NCI-H524 (cell line): ENCODE data around the gene TLE7.

Source experiments
- DNase-seq, 2 experiments: peaks; one replicate each; lab custom pipeline; 2025; lab: John Stamatoyannopoulos, UW

The TLE7 gene

DNA sequence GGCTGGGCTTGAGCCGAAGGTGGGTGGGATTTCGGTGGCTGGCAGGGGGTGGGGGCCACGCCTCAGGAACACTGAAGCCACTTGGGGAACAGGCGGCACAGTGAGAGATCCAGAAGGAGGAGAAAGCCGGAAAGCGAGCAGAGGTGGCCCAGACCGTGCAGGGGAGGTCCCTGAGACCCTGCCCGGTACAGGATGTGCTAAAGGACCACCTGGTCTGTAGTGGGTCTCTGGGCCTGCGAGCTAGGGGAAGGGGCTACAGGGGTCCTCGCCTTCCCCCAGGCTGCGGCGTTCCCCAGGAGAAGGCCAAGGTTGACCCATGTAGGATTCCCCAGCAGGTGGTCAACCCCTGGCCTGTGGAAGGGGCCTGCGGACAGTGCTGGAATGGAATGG is at the start of gene TLE7:
TLE7 (minus strand) TSS at position 4 of the 390 bp plus-strand sequence. CDS start 8,730 bp downstream, outside the sequence.
- DNase-seq: no peak

- DNase-seq: no peak
Measured at GRCh38 chr16:71491054-71491453, 49.2 kb upstream of the TLE7 start.

DNA sequence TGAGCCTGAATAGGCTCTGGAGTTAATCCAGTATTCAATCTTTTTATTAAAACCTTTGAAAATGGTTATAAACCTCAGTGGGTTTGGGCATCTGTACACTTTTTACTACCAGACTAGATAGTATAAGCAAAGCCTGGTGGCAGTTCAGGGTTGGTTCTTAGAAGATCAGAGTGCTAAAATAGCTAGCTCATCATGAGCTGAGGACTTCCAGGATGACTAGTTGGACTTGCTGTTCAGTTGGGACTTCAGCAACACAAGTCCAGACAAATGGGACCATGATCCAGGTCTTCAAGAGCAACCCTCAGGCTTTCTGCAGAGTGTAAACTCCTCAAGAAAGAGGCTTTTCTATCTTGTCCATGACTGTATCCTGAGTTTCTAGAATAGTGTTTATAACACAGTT is 48.5 kb upstream of the TLE7 start:
- no peak for DNase-seq

- no peak for DNase-seq
Measured at GRCh38 chr16:71489122-71489521, 47.3 kb upstream of the TLE7 start, which contains the start of gene ZNF19. Gene ZNF19 (minus strand): TSS chr16:71489324. CDS start chr16:71482114, 7,210 bp downstream.

GRCh38 chr16:71484006-71484893 is 42.4 kb upstream of the TLE7 start:
- DNase-seq: peak; percentile 77 to 92

DNA sequence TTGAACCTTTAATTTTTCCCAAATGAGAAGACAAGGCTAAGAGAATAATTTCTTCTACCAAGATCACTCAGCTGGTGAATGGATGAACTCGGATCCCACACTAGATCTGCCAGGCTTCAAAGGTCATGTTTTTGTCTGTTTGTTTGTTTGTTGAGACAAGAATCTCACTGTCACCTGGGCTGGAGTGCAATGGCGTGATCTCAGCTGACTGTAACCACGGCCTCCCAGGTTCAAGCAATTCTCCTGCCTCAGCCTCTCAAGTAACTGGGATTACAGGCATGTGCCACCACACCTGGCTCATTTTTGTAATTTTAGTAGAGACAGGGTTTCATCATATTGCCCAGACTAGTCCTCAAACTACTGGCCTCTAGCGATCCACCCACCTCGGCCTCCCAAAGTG is 40.7 kb upstream of the TLE7 start:
- no peak for DNase-seq

- no peak for DNase-seq
Measured at GRCh38 chr16:71480956-71481355, 39.1 kb upstream of the TLE7 start.

GRCh38 chr16:71479420-71479819 is 37.6 kb upstream of the TLE7 start:
- DNase-seq: peak in 1 of 2 experiments; percentile 62

DNA sequence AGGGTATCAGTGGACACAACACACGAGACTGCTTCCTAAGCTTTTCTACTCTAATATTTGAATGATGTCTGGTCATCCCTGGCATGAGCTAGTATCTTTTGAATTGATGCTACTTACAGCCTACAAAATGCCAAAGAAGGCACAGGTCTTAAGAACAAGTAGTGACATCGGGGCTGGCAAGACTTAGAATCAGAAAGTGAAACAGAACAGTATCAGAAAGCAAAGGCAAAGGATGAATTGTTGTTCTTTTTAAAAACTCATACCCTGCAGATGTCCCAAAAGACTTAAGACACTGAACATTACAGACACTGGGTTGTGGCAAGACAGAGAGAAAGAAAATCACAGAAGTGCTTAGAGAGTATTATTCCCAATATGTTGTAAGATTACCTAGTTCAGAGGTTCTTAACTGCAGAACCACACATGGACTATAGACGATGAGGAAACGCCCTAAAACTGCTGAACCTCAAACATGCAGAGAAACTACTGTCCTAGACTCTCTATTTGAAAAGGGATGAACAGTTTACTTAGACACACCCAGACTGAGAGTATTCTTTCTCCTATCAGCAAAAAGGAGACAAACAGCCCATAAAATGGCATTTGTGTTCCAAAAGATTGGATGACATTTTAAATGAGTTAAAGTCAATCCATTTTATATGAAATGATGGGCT is 34.7 kb upstream of the TLE7 start:
- DNase-seq: no peak

DNA sequence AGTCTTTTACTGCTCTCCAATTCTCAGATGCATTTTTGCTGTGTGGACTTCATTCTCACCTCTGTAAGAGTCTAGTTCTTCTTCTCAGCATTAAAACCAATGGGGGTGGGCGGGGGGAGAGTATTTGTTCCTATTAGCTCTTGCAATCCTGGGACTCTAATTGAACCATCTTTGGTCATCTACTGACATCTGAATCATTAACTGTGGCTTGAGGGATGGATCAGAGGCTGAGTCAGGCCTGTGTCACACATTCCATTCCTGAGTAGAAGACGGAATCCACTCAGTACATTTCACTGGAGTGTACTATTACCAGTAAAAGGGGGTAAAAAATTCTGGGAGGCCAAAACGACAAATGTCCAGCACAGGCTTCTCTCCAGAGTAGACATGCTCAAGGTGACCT is 33.0 kb upstream of the TLE7 start:
- DNase-seq: no peak

DNA sequence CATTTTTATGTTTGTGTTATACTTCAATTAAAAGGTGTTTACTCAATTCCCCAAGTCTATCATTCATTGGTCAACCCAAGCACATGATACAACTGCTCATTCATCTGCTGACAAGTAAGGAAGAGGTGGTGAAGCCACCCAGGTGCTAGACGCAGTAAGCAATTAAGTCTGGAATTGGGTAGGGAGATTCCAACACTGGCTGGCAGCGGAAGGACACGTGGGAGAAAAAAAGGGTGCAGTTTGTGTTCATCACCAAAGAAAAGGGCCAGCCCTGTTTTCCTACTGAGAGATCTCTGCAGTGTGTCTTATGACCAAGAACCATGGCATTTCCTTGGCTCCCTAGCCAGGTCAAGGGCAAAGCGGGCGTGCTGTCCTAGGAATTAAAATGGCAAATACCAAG is 32.0 kb upstream of the TLE7 start:
- DNase-seq: no peak

- no peak for DNase-seq
Measured at GRCh38 chr16:71472931-71473330, 31.1 kb upstream of the TLE7 start.

DNA sequence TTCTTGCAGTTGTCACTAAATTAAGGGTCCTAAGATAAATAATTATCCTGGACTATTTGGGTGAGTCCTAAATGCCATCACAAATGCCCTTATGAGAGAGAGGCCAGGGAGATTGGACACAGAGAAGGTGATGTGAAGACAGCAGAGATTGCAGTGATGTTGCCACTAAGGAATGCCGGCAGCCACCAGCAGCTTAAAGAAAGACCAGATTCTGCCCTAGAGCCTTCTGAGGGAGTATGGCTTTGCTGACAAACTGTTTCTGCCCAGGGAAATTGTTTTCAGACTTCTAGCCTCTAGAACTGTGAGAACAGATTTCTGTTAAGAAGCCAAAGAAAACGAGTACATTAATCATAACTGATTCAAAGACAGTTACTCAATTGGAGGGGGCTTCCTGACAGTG is 30.2 kb upstream of the TLE7 start:
- DNase-seq: no peak

GRCh38 chr16:71467810-71468209 is 26.0 kb upstream of the TLE7 start:
- DNase-seq: no peak

DNA sequence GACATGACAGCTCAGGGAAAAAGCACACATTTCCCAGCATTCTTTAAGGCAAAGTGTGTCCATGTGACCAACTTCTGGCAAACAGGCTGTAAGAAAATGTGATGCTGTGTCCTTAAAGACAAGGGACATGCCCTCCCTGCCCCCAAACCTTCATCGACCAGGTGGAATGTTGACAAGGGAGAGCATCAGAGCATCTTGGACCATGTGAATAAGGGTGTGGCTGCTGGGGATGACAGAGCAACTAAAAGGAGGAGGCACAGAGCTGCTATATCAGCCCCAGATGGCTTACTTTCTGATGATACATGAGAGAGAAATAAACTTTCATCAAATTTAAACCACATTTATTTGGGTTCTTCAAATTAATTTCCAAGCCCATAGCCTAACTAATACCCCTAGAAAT is 22.4 kb upstream of the TLE7 start:
- DNase-seq: no peak

DNA sequence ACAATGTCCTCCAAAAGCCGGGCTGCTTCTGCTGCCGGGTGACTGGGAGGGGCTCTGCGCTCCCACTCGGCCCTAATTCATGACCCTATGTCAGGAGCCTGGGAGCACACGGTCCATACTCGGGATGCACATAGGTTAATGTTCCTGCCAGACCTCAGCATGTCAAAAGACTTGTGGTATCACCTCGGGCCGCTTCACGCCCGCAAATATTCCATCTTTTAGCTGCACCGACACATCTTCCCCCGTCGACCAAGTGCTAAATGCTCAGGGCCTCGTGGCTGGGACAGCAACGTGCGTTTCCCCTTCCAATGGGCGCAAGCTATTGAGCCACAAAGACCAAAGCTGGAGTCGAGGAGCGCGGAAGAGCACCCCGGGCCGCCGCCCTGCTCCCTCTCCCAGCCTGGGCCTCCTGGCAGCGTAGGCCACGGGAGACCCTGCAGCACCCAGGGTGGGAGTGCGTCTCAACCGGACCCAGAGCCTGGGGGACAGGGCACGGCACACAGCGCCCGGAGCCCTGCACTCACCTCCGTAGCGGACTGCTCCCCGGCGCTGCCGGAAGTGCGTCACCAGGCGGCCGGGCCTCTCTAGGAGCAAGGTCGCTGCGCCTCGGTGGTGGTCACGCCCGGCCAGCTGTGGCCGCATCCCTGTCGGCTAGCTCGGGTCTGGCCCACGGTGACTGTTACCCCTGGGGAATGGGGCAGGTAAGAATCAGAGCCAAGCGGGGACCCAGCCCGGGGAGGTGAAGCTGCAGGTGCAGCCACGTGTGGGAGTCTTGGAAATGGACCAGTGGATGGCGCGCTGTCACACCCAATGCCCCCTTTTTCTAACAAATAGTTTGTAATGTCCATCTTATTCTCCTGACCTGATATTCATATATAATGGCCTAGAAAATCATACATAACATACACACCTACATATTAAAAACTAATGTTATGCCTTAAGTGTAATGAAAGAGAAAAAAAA is 20.1 kb upstream of the TLE7 start, which contains the start of gene ZNF23:
ZNF23 (minus strand) TSS at position 562 of the 963 bp plus-strand sequence. CDS start 5,451 bp downstream, outside the sequence.
- peak; percentile 60 to 82 for DNase-seq

DNA sequence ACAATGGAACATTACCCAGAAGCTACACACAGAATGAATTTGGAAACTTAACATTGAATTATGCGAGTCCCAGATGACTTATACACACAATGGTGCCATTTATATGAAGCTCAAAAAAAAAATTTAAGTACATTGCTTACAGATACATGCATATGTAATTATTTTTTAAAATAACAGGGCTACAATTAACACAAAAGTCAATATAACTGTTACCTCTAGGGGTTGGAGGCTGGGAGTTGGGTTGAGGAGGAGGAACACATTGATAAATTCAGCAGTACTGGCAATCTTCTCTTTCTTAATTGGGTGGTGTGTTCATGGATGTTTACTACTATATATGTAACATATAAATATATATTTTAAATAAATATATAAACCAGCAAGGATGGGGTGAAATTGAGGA is 19.1 kb upstream of the TLE7 start:
- no peak for DNase-seq

DNA sequence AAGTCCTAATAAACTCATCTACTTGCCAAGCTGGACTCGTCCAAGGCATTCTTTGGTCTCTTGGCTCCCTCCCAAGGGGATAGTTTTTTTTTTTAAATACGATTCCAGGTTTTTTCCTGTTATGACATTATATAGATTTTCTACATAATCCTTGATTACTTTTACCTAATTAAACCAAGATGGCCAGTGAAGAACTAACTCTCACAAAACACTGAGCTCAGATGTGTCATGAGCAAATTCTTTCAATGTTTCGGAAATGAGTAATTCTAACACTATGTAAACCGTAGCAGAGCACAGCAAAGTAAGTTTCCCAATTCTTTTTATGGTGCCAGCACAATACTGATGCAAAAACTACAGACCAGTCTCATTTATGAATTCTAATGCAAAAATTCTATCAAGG is 18.4 kb upstream of the TLE7 start:
- no peak for DNase-seq

DNA sequence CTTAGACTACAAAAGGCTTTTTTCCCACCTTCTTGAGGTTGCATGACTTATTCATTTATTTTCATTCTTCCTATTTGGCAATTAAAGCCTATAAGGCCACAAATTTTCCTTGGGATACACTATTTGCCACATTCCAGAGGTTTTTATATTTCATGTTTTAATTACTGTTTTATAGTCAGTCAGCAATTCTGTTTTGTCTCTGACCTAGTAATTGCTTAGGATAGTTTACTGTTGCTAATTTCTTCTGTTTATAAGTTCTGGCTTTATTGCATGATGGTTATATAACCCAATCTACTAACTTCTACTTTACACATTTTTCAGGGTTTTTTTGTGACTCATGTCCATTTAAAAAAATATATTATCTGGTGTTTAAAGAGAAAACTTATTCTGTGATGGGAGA is 17.7 kb upstream of the TLE7 start:
- no peak for DNase-seq

DNA sequence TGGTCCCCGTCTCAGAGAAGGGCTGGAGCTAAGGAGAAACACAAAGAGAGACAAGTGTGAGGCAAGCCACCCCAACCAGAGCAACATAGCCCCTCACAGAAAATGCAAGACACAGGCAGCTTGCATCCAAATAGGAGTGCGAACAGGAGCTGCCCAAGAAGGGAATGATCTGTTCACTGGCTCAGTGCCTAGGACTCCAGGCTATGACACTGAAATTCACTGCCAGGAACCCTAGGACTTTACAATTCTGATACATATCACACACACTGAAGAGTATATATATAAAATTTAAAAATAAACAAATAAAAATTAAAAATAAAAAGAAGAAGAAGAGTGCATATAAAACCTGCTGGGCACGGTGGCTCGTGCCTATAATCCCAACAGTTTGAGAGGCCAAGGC is 14.9 kb upstream of the TLE7 start:
- no peak for DNase-seq

- DNase-seq: no peak
Measured at GRCh38 chr16:71453036-71453435, 11.2 kb upstream of the TLE7 start.

GRCh38 chr16:71449020-71449419 is 7.2 kb upstream of the TLE7 start:
- no peak for DNase-seq
